H9 (cell line): Measurements from ENCODE around the gene RIT2. TPM values are rescaled to one million over a fixed set of nuclear protein-coding genes. Genes with fewer than 3 reads are reported as not detected.

Source experiments
- DNase-seq: peaks from one replicate; pipeline ENCODE4 v3.0.0-alpha.2; 2017
- H2AFZ ChIP-seq: one replicate; pipeline ENCODE4 v1.6.1; 2013; ENCODE audit warnings: mild to moderate bottlenecking, low read length, control low read depth, moderate library complexity
- H2AK5ac ChIP-seq: 2 replicates; pipeline ENCODE4 v1.6.1; 2013; ENCODE audit warnings: low read length, control low read depth, mixed read lengths; ENCODE audit not compliant: insufficient read length
- H2BK120ac ChIP-seq: one replicate; pipeline ENCODE4 v1.6.1; 2013; ENCODE audit warnings: low read depth, mild to moderate bottlenecking, low read length, control low read depth, inconsistent platforms; ENCODE audit not compliant: poor library complexity, severe bottlenecking
- H2BK12ac ChIP-seq: 2 replicates; pipeline ENCODE4 v1.6.1; 2013; ENCODE audit warnings: low read length, control low read depth, mixed read lengths, low read depth; ENCODE audit not compliant: insufficient read length
- H2BK15ac ChIP-seq: 2 replicates; pipeline ENCODE4 v1.6.1; 2013; ENCODE audit warnings: low read depth, low read length, control low read depth
- H2BK20ac ChIP-seq: one replicate; pipeline ENCODE4 v1.6.1; 2013; ENCODE audit warnings: low read depth, mild to moderate bottlenecking, low read length, control low read depth, inconsistent platforms; ENCODE audit not compliant: poor library complexity, severe bottlenecking
- H2BK5ac ChIP-seq: 2 replicates; pipeline ENCODE4 v1.6.1; 2013; ENCODE audit warnings: low read length, control low read depth, mixed read lengths; ENCODE audit not compliant: insufficient read length
- H3K14ac ChIP-seq: 2 replicates; pipeline ENCODE4 v1.6.1; 2013; ENCODE audit warnings: low read length, control low read depth; ENCODE audit not compliant: insufficient read depth
- H3K18ac ChIP-seq: 2 replicates; pipeline ENCODE4 v1.6.1; 2013; ENCODE audit warnings: low read depth, mild to moderate bottlenecking, mixed read lengths, low read length, control low read depth; ENCODE audit not compliant: insufficient read length
- H3K23ac ChIP-seq: 2 replicates; pipeline ENCODE4 v1.6.1; 2013; ENCODE audit warnings: low read length, control low read depth, mixed read lengths, low read depth; ENCODE audit not compliant: insufficient read length
- H3K23me2 ChIP-seq: 2 replicates; pipeline ENCODE4 v1.6.1; 2013; ENCODE audit warnings: low read depth, mild to moderate bottlenecking, mixed read lengths, low read length, control low read depth; ENCODE audit not compliant: insufficient read length, poor library complexity, severe bottlenecking
- H3K27ac ChIP-seq: 2 replicates; pipeline ENCODE4 v1.5.1; 2013; ENCODE audit warnings: low read length, control low read depth, mixed read lengths, low read depth; ENCODE audit not compliant: insufficient read length
- H3K27me3 ChIP-seq: 2 replicates; pipeline ENCODE4 v1.6.1; 2013; ENCODE audit warnings: low read length, control low read depth, inconsistent platforms; ENCODE audit not compliant: insufficient read depth
- H3K4ac ChIP-seq: 2 replicates; pipeline ENCODE4 v1.6.1; 2013; ENCODE audit warnings: low read depth, mild to moderate bottlenecking, control low read depth, inconsistent platforms, low read length, moderate library complexity
- H3K4me1 ChIP-seq: 2 replicates; pipeline ENCODE4 v1.6.1; 2013; ENCODE audit warnings: low read length, control low read depth, inconsistent platforms; ENCODE audit not compliant: insufficient read depth
- H3K4me2 ChIP-seq: 2 replicates; pipeline ENCODE4 v1.6.1; 2013; ENCODE audit warnings: low read length, control low read depth, mixed read lengths; ENCODE audit not compliant: insufficient read length, insufficient read depth
- H3K56ac ChIP-seq: 2 replicates; pipeline ENCODE4 v1.6.1; 2013; ENCODE audit warnings: low read depth, mild to moderate bottlenecking, mixed read lengths, low read length, control low read depth; ENCODE audit not compliant: insufficient read length
- H3K79me1 ChIP-seq: 2 replicates; pipeline ENCODE4 v1.6.1; 2013; ENCODE audit warnings: low read depth, mild to moderate bottlenecking, moderate library complexity, low read length, control low read depth, inconsistent platforms; ENCODE audit not compliant: insufficient read depth, poor library complexity, severe bottlenecking
- H3K79me2 ChIP-seq: 2 replicates; pipeline ENCODE4 v1.6.1; 2013; ENCODE audit warnings: low read length, control low read depth, inconsistent platforms; ENCODE audit not compliant: insufficient read depth
- H3K9ac ChIP-seq: 2 replicates; pipeline ENCODE4 v1.6.1; 2013; ENCODE audit warnings: low read length, control low read depth, mixed read lengths; ENCODE audit not compliant: insufficient read length; ENCODE audit errors: extremely low read depth
- H3K9me3 ChIP-seq: one replicate; pipeline ENCODE4 v1.6.1; 2013; ENCODE audit warnings: low read depth, low read length, inconsistent platforms; ENCODE audit not compliant: control insufficient read depth
- H3T11ph ChIP-seq: one replicate; pipeline ENCODE4 v1.6.1; 2013; ENCODE audit warnings: mild to moderate bottlenecking, low read length, control low read depth, inconsistent platforms
- H4K20me1 ChIP-seq: one replicate; pipeline ENCODE4 v1.6.1; 2013; ENCODE audit not compliant: control insufficient read depth, insufficient read length, insufficient read depth
- H4K5ac ChIP-seq: 2 replicates; pipeline ENCODE4 v1.6.1; 2013; ENCODE audit warnings: low read depth, mild to moderate bottlenecking, mixed read lengths, low read length, control low read depth; ENCODE audit not compliant: insufficient read length
- H4K8ac ChIP-seq: replicated peaks from 2 replicates; pipeline ENCODE4 v1.6.1; 2013; ENCODE audit warnings: low read length, control low read depth, mixed read lengths, low read depth; ENCODE audit not compliant: insufficient read length
- H4K91ac ChIP-seq: 2 replicates; pipeline ENCODE4 v1.6.1; 2013; ENCODE audit warnings: low read depth, mild to moderate bottlenecking, moderate library complexity, mixed read lengths, low read length, control low read depth; ENCODE audit not compliant: insufficient read length
- H3K27ac Mint-ChIP-seq, 3 experiments: 2 replicates in 2 of 3; 3 replicates in 1 of 3; pipeline ENCODE4 v1.8.0; 2020 to 2021; ENCODE audit warnings: mixed read lengths in 3 of 3, mild to moderate bottlenecking in 1 of 3, moderate library complexity in 1 of 3
- H3K27me3 Mint-ChIP-seq: 2 replicates; pipeline ENCODE4 v1.8.0; 2021; ENCODE audit warnings: low read depth, mild to moderate bottlenecking, moderate library complexity, mixed read lengths
- H3K36me3 Mint-ChIP-seq, 3 experiments: 2 replicates in 2 of 3; 3 replicates in 1 of 3; pipeline ENCODE4 v1.8.0; 2020 to 2021; ENCODE audit warnings: low read depth in 3 of 3, mixed read lengths in 3 of 3; ENCODE audit not compliant: insufficient read depth in 1 of 3
- H3K4me1 Mint-ChIP-seq, 2 experiments: 2 replicates each; pipeline ENCODE4 v1.8.0; 2020; ENCODE audit warnings: mixed read lengths in 2 of 2
- H3K4me3 Mint-ChIP-seq, 2 experiments: 2 replicates in 1 of 2; 3 replicates in 1 of 2; pipeline ENCODE4 v1.8.0; 2020 to 2021; ENCODE audit warnings: mild to moderate bottlenecking in 2 of 2, mixed read lengths in 2 of 2, moderate library complexity in 1 of 2
- H3K9me3 Mint-ChIP-seq, 2 experiments: 2 replicates in 1 of 2; 3 replicates in 1 of 2; pipeline ENCODE4 v1.8.0; 2020; ENCODE audit warnings: mild to moderate bottlenecking in 2 of 2, mixed read lengths in 2 of 2, moderate library complexity in 1 of 2
- CTCF ChIP-seq: fragments of 200-600 bp; sonication (generic); conservative IDR thresholded peaks from 3 replicates; pipeline ENCODE4 v1.8.0; 2021; ENCODE audit warnings: antibody characterized with exemption, mild to moderate bottlenecking
- total RNA-seq: library from RNA; stranded (reverse); gene quantifications from 2 replicates; pipeline ENCODE4 v1.2.1, GENCODE V29; 2021

The RIT2 gene
- total RNA-seq, 1 experiment from 2014 or later, result 1.2 TPM

GRCh38 chr18:43081396-43081795 lies 34.1 kb downstream of the RIT2 start:
- Mint-ChIP-seq H3K36me3 (peaks cover 1 to 12% (median 2%) of the 10 kb centered on the region in 3 experiments; a peak in 5 of 7 replicates), H3K27ac (no peak overlapping the region; a peak in 1 of 7 replicates), H3K9me3 (peaks cover 4 to 7% of the 10 kb centered on the region in 2 experiments; a peak in 4 of 5 replicates), H3K27me3 (no peaks in the 10 kb centered on the region; the same call in 1 of the 2 replicates), H3K4me3 (no peak overlapping the region), H3K4me1 (peaks cover 42 to 48% of the 10 kb centered on the region in 2 experiments)
- peaks cover 10% of the 10 kb centered on the region for H3K4me1 ChIP-seq
- H3K18ac ChIP-seq, result no peak overlapping the region
- no peak overlapping the region for H3K23ac ChIP-seq
- H4K5ac ChIP-seq, result no peak overlapping the region
- H2BK20ac ChIP-seq, result no peak overlapping the region
- H3K27me3 ChIP-seq, result no peaks in the 10 kb centered on the region
- no peak overlapping the region for H2BK5ac ChIP-seq
- no peaks in the 10 kb centered on the region for H3K9me3 ChIP-seq
- H3T11ph ChIP-seq, result no peak overlapping the region
- H4K91ac ChIP-seq, result no peak overlapping the region
- no peaks in the 10 kb centered on the region for H3K79me2 ChIP-seq
- H3K56ac ChIP-seq, result no peak overlapping the region
- no peaks in the 10 kb centered on the region for H3K23me2 ChIP-seq
- H3K27ac ChIP-seq, result no peak overlapping the region
- no peak overlapping the region for H2BK120ac ChIP-seq
- no peaks in the 10 kb centered on the region for H3K79me1 ChIP-seq
- no peak overlapping the region for H3K9ac ChIP-seq
- DNase-seq, result no peak
- H3K14ac ChIP-seq, result no peak overlapping the region
- no peak overlapping the region for H2AFZ ChIP-seq
- no peaks in the 10 kb centered on the region for H4K20me1 ChIP-seq
- H2BK12ac ChIP-seq, result no peak overlapping the region
- no peak overlapping the region for H3K4ac ChIP-seq
- H4K8ac ChIP-seq, result no peak overlapping the region
- no peak for TF ChIP-seq CTCF
- no peak overlapping the region for H3K4me2 ChIP-seq
- H2AK5ac ChIP-seq, result no peak overlapping the region
- no peak overlapping the region for H2BK15ac ChIP-seq
